Gastrocnemius medialis (tissue), 4 donors: ENCODE measurements around the gene LAIR2.

Experiments used
- CTCF ChIP-seq, 5 experiments: fragments of 450-650 bp in 3 of 5; fragments of 200-600 bp in 2 of 5; sonication (generic) in 2 of 5; IDR thresholded peaks in 4 of 5; conservative IDR thresholded peaks in 1 of 5; 1 replicate in 4 of 5; 2 replicates in 1 of 5; pipeline ENCODE4 v1.5.1; 2016 to 2019; ENCODE audit warnings: antibody characterized with exemption in 5 of 5, mild to moderate bottlenecking in 3 of 5, moderate library complexity in 3 of 5
- POLR2A ChIP-seq, 2 donors: fragments of 450-650 bp; IDR thresholded peaks; one replicate each; pipeline ENCODE4 v1.6.1; 2017; ENCODE audit warnings: antibody characterized with exemption in 2 of 2, mild to moderate bottlenecking in 2 of 2, moderate library complexity in 2 of 2

GRCh38 chr19:54456423-54457373, 45.9 kb upstream of the LAIR2 start:
- no peak for TF ChIP-seq CTCF (IDR thresholded peaks at IDR 0.05 in 4 of 5, conservative IDR thresholded peaks at IDR 0.05 in 1 of 5)
- no peak for TF ChIP-seq POLR2A (IDR thresholded peaks at IDR 0.05)
